Neural progenitor cell (in vitro differentiated cells): ENCODE data around the gene TP73. TPM values are rescaled to one million over a fixed set of nuclear protein-coding genes. Genes with fewer than 3 reads are reported as not detected.

Experiments used
- DNase-seq: peaks from one replicate; pipeline ENCODE4 v3.0.0-alpha.2; 2016; ENCODE audit warnings: low spot score
- H2AFZ ChIP-seq: fragments of 200-600 bp; sonication (generic); replicated peaks from 2 replicates; pipeline ENCODE4 v1.6.1; 2016; ENCODE audit warnings: antibody characterized with exemption
- H3F3A ChIP-seq: fragments of 200-600 bp; sonication (generic); 2 replicates; pipeline ENCODE4 v1.6.1; 2016; ENCODE audit warnings: antibody characterized with exemption, low read depth
- H3K27ac ChIP-seq: fragments of 200-600 bp; sonication (generic); 2 replicates; pipeline ENCODE4 v1.5.1; 2016; ENCODE audit warnings: mild to moderate bottlenecking
- H3K27me3 ChIP-seq: fragments of 200-600 bp; sonication (generic); 2 replicates; pipeline ENCODE4 v1.6.1; 2016; ENCODE audit warnings: mild to moderate bottlenecking, moderate library complexity
- H3K36me3 ChIP-seq: fragments of 200-600 bp; sonication (generic); 2 replicates; pipeline ENCODE4 v1.5.1; 2016
- H3K4me1 ChIP-seq: fragments of 200-600 bp; sonication (generic); 2 replicates; pipeline ENCODE4 v1.6.1; 2016; ENCODE audit warnings: mixed run types
- H3K4me2 ChIP-seq: fragments of 200-600 bp; sonication (generic); 2 replicates; pipeline ENCODE4 v1.6.1; 2016
- H3K4me3 ChIP-seq: fragments of 200-600 bp; sonication (generic); 2 replicates; pipeline ENCODE4 v1.5.1; 2016
- H3K79me2 ChIP-seq: fragments of 200-600 bp; sonication (generic); 2 replicates; pipeline ENCODE4 v1.6.1; 2016; ENCODE audit warnings: low read depth
- H3K9ac ChIP-seq: fragments of 200-600 bp; sonication (generic); 2 replicates; pipeline ENCODE4 v1.6.1; 2016
- H3K9me3 ChIP-seq: fragments of 200-600 bp; sonication (generic); 2 replicates; pipeline ENCODE4 v1.5.1; 2016; ENCODE audit warnings: low read depth
- H4K20me1 ChIP-seq: fragments of 200-600 bp; sonication (generic); 2 replicates; pipeline ENCODE4 v1.6.1; 2016; ENCODE audit warnings: low read depth
- H3K27ac Mint-ChIP-seq: 3 replicates; pipeline ENCODE4 v1.8.0; 2021; ENCODE audit warnings: mixed read lengths
- H3K27me3 Mint-ChIP-seq: 2 replicates; pipeline ENCODE4 v1.8.0; 2022; ENCODE audit warnings: low read depth, mild to moderate bottlenecking, inconsistent platforms, moderate library complexity, mixed read lengths; ENCODE audit not compliant: insufficient read depth
- H3K36me3 Mint-ChIP-seq: 3 replicates; pipeline ENCODE4 v1.8.0; 2021; ENCODE audit warnings: mixed read lengths
- H3K4me1 Mint-ChIP-seq: 3 replicates; pipeline ENCODE4 v1.8.0; 2021; ENCODE audit warnings: mixed read lengths
- H3K4me3 Mint-ChIP-seq: 3 replicates; pipeline ENCODE4 v1.8.0; 2021; ENCODE audit warnings: mild to moderate bottlenecking, moderate library complexity, mixed read lengths
- H3K9me3 Mint-ChIP-seq: 3 replicates; pipeline ENCODE4 v1.8.0; 2020; ENCODE audit warnings: mixed read lengths
- EZH2 ChIP-seq: fragments of 200-600 bp; sonication (generic); IDR thresholded peaks from 2 replicates; pipeline ENCODE4 v1.6.1; 2017; ENCODE audit warnings: antibody characterized with exemption, mild to moderate bottlenecking, moderate library complexity
- EZH2phosphoT487 ChIP-seq: fragments of 200-600 bp; sonication (generic); IDR thresholded peaks from 2 replicates; pipeline ENCODE4 v1.6.1; 2017; ENCODE audit warnings: antibody characterized with exemption
- total RNA-seq: library from RNA; depleted of rRNA; stranded (reverse); fragments of >200 nt; gene quantifications from 2 replicates; pipeline ENCODE4 v1.2.3, GENCODE V29; 2015; ENCODE audit warnings: low replicate concordance
- TF ChIP-seq, protein P1 (sequence below): fragments of 200-600 bp; sonication (generic); IDR thresholded peaks from 2 replicates; pipeline ENCODE4 v1.5.1; 2017; ENCODE audit warnings: antibody characterized with exemption, mild to moderate bottlenecking

TP73 gene
- total RNA-seq, 1 donor from 2014 or later, result not detected

DNA sequence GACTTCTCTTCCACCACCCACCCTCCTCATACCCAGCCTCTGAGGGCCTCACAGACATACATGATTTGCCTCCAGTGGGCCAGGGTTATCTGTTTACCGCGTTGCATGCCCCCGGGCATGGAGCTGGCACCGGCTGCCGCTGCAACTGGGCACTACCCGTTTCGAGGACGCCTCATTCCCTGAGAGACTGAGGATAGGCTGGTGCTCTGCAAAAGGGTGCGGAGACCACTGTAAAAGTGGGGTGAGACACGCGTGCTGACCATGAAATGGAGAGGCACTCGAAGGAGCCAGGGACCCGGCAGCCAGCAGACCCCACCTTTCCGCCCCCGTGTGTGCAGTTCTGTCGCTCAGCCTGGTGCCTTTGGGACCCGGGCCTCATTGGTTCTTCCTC, 20.6 kb downstream of the TP73 start:
- no peaks in the 10 kb centered on the region for H3K4me1 ChIP-seq
- no peaks in the 10 kb centered on the region for H3K9me3 ChIP-seq
- H3K9ac ChIP-seq, result no peak overlapping the region
- H3K27ac Mint-ChIP-seq, result peak overlapping the region; percentile 20
- H3K36me3 Mint-ChIP-seq, result peaks cover 3% of the 10 kb centered on the region
- H3K36me3 ChIP-seq, result no peaks in the 10 kb centered on the region
- H3K27me3 ChIP-seq, result peaks cover 34% of the 10 kb centered on the region
- H3K9me3 Mint-ChIP-seq, result no peaks in the 10 kb centered on the region
- H3K4me3 Mint-ChIP-seq, result no peak overlapping the region
- no peak overlapping the region for H3K4me3 ChIP-seq
- no peaks in the 10 kb centered on the region for H4K20me1 ChIP-seq
- no peaks in the 10 kb centered on the region for H3F3A ChIP-seq
- TF ChIP-seq EZH2phosphoT487 (no peak), EZH2 (no peak)
- TF ChIP-seq, protein P1, sequence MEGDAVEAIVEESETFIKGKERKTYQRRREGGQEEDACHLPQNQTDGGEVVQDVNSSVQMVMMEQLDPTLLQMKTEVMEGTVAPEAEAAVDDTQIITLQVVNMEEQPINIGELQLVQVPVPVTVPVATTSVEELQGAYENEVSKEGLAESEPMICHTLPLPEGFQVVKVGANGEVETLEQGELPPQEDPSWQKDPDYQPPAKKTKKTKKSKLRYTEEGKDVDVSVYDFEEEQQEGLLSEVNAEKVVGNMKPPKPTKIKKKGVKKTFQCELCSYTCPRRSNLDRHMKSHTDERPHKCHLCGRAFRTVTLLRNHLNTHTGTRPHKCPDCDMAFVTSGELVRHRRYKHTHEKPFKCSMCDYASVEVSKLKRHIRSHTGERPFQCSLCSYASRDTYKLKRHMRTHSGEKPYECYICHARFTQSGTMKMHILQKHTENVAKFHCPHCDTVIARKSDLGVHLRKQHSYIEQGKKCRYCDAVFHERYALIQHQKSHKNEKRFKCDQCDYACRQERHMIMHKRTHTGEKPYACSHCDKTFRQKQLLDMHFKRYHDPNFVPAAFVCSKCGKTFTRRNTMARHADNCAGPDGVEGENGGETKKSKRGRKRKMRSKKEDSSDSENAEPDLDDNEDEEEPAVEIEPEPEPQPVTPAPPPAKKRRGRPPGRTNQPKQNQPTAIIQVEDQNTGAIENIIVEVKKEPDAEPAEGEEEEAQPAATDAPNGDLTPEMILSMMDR, result no peak
- DNase-seq, result no peak
- H3K4me2 ChIP-seq, result no peak overlapping the region
- H3K27me3 Mint-ChIP-seq, result peaks cover 12% of the 10 kb centered on the region
- no peaks in the 10 kb centered on the region for H3K79me2 ChIP-seq
- H3K27ac ChIP-seq, result no peak overlapping the region
- H2AFZ ChIP-seq, result no peak overlapping the region
- peaks cover 22% of the 10 kb centered on the region for H3K4me1 Mint-ChIP-seq

DNA sequence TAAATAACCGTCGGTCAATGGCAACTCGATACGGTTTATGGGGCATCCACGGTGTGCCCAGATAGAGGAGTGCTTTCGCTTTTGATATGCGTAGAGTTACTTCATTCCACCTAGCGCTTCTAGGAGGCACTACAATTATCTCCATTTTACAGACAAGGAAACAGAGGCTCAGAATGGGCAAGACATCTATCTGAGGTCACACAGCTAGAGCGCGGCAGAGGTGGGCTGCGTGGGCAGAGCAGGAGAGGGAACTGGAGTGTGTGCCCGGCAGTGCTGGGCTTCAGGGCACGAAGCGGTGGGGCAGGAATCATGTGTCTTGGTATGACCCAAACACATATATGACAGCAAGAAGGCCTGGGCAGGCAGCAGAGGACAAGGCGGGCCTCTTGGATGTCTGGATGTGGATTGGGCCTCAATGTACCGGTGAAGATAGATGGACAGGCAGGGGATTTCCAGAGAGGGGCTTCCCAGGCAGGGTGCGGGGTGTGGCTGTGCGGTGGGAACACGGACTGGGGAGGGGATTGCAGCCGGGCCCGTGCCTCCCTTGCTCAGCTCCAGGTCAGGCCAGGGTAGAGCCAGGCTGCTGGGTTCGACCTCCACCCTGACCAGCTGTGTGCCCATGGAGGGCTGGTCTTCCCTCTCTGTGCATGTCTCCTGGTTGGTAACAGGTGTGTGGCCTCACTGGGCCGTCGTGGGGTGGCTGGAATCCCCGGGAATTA, 21.2 kb downstream of the TP73 start:
- no peaks in the 10 kb centered on the region for H3F3A ChIP-seq
- H3K36me3 ChIP-seq, result no peaks in the 10 kb centered on the region
- H3K9me3 ChIP-seq, result no peaks in the 10 kb centered on the region
- no peak for TF ChIP-seq EZH2phosphoT487
- TF ChIP-seq EZH2, result no peak
- TF ChIP-seq, protein P1, result no peak
- H3K4me1 ChIP-seq, result no peaks in the 10 kb centered on the region
- peaks cover 28% of the 10 kb centered on the region for H3K27me3 ChIP-seq
- peaks cover 17% of the 10 kb centered on the region for H3K4me1 Mint-ChIP-seq
- no peak for DNase-seq
- H3K4me3 Mint-ChIP-seq, result no peak overlapping the region
- no peak overlapping the region for H2AFZ ChIP-seq
- H3K4me2 ChIP-seq, result no peak overlapping the region
- no peak overlapping the region for H3K27ac ChIP-seq
- H3K27me3 Mint-ChIP-seq, result peaks cover 8% of the 10 kb centered on the region
- no peaks in the 10 kb centered on the region for H3K79me2 ChIP-seq
- no peak overlapping the region for H3K9ac ChIP-seq
- no peaks in the 10 kb centered on the region for H4K20me1 ChIP-seq
- peaks cover under 1% of the 10 kb centered on the region for H3K36me3 Mint-ChIP-seq
- H3K27ac Mint-ChIP-seq, result peak overlapping the region; percentile 20
- H3K4me3 ChIP-seq, result no peak overlapping the region
- H3K9me3 Mint-ChIP-seq, result no peaks in the 10 kb centered on the region

DNA sequence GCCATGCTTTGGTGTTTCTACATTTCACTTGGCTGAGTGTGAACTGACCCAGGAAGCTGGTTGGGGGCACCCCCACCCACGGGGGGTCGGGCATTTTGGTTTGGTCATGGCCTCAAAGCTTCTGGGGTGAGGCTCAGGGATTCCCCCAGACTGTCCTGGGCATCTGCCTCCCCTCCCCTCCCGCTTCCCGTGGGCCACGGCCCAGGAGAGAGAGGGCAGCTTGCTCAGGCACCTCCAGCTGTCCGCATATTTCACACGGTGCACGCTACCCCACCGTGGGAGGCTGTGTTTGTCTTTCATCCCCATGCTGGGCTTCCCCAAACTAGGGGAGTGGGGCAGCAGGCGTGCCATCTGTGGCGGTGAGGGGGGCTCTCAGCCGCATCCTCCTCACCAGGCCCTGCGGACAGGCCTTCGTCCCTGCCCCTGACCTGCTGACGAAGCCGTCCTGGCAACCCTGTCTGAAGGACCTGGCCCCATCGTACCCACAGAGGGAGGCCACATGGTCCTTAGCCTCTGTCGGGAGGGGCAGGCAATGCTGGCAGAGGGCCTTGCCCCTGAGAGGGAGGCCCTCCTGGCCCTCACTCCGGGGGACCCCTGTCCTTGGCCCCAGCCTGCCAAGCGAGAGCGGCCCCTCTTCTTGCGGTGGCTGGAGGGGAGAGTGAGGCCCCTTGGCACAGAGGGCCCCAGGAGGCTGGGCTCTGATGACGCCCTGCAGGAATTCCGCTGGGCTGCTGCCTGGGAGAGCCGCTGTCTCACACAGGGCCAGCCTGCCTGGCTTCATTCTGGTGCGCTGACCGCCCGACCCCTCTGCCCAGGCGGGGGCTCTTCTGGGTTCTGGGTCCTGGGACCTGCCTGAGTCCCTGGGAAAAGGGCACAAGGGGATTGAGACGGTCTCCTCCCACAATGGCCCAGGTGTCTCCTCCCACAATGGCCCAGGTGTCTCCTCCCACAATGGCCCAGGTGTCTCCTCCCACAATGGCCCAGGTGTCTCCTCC, 22.1 kb downstream of the TP73 start:
- no peaks in the 10 kb centered on the region for H3K36me3 Mint-ChIP-seq
- no peaks in the 10 kb centered on the region for H4K20me1 ChIP-seq
- H3K4me3 Mint-ChIP-seq, result no peak overlapping the region
- peaks cover 16% of the 10 kb centered on the region for H3K4me1 Mint-ChIP-seq
- H3K27me3 Mint-ChIP-seq, result peaks cover 11% of the 10 kb centered on the region
- H3K9ac ChIP-seq, result no peak overlapping the region
- no peak overlapping the region for H3K4me2 ChIP-seq
- no peak overlapping the region for H2AFZ ChIP-seq
- H3K27me3 ChIP-seq, result peaks cover 20% of the 10 kb centered on the region
- no peaks in the 10 kb centered on the region for H3K9me3 ChIP-seq
- no peak for DNase-seq
- no peak overlapping the region for H3K27ac Mint-ChIP-seq
- H3K36me3 ChIP-seq, result no peaks in the 10 kb centered on the region
- H3K27ac ChIP-seq, result no peak overlapping the region
- H3K4me3 ChIP-seq, result no peak overlapping the region
- TF ChIP-seq EZH2phosphoT487 (no peak), EZH2 (no peak)
- TF ChIP-seq, protein P1, result no peak
- H3K79me2 ChIP-seq, result no peaks in the 10 kb centered on the region
- no peaks in the 10 kb centered on the region for H3F3A ChIP-seq
- H3K9me3 Mint-ChIP-seq, result no peaks in the 10 kb centered on the region
- H3K4me1 ChIP-seq, result no peaks in the 10 kb centered on the region
